PC-3 (cell line): ENCODE results near the gene ADAMTS17. TPM values are rescaled to one million over a fixed set of nuclear protein-coding genes. Genes with fewer than 3 reads are reported as not detected.

Experiments
- ATAC-seq: fragments of 200-7000 bp; cut with Tn5 transposase; 2 replicates; pipeline ENCODE4 v1.9.1; 2020; ENCODE audit warnings: mild to moderate bottlenecking, moderate library complexity
- BruUV-seq: library from RNA; stranded (reverse); fragments of 400-500 nt; replicated peaks from 2 replicates; lab custom pipeline; 2021; lab: Mats Ljungman, UMichigan
- CTCF ChIA-PET: fragments of 300-600 bp; sonication (Branson Sonifier 250); formaldehyde crosslinking; loops from one replicate; lab custom pipeline; 2022; ENCODE audit warnings: antibody characterized with exemption; lab: Charles Lee
- POLR2A ChIA-PET: fragments of 300-600 bp; sonication (Branson Sonifier 250); formaldehyde crosslinking; loops from one replicate; lab custom pipeline; 2022; ENCODE audit warnings: antibody characterized with exemption; ENCODE audit not compliant: unreplicated experiment; lab: Charles Lee
- DNase-seq: peaks from one replicate; pipeline ENCODE4 v3.0.0-alpha.2; 2015
- H2AFZ ChIP-seq: fragments of 300-600 bp; sonication (generic); 2 replicates; pipeline ENCODE4 v1.6.0; 2016; ENCODE audit warnings: antibody characterized with exemption, low read length
- H3F3A ChIP-seq: fragments of 300-600 bp; sonication (generic); one replicate; pipeline ENCODE4 v1.6.0; 2017; ENCODE audit warnings: antibody characterized with exemption, low read length, control low read depth, mild to moderate bottlenecking; ENCODE audit not compliant: unreplicated experiment
- H3K27ac ChIP-seq: fragments of 300-600 bp; sonication (generic); 2 replicates; pipeline ENCODE4 v1.5.1; 2016; ENCODE audit warnings: mild to moderate bottlenecking, low read length
- H3K27me3 ChIP-seq: fragments of 300-600 bp; sonication (generic); 2 replicates; pipeline ENCODE4 v1.6.1; 2016; ENCODE audit warnings: low read length, mixed read lengths
- H3K36me3 ChIP-seq: fragments of 300-600 bp; sonication (generic); 2 replicates; pipeline ENCODE4 v1.6.1; 2016; ENCODE audit warnings: low read depth, mixed run types, low read length, mixed read lengths
- H3K4me1 ChIP-seq: fragments of 300-600 bp; sonication (generic); 2 replicates; pipeline ENCODE4 v1.5.1; 2016; ENCODE audit warnings: low read length; ENCODE audit not compliant: insufficient read depth
- H3K4me2 ChIP-seq: fragments of 300-600 bp; sonication (generic); 2 replicates; pipeline ENCODE4 v1.6.0; 2016; ENCODE audit warnings: low read length
- H3K4me3 ChIP-seq: fragments of 300-600 bp; sonication (generic); 2 replicates; pipeline ENCODE4 v1.5.1; 2016; ENCODE audit warnings: mild to moderate bottlenecking, low read length, mixed read lengths
- H3K79me2 ChIP-seq: fragments of 300-600 bp; sonication (generic); 2 replicates; pipeline ENCODE4 v1.6.1; 2017; ENCODE audit warnings: low read length, mixed read lengths
- H3K9ac ChIP-seq: fragments of 300-600 bp; sonication (generic); 2 replicates; pipeline ENCODE4 v1.6.0; 2016; ENCODE audit warnings: mild to moderate bottlenecking, low read length
- H3K9me2 ChIP-seq: fragments of 300-600 bp; sonication (generic); replicated peaks from 2 replicates; pipeline ENCODE4 v1.6.1; 2016; ENCODE audit warnings: mixed run types, low read length, mixed read lengths
- H3K9me3 ChIP-seq: fragments of 300-600 bp; sonication (generic); 2 replicates; pipeline ENCODE4 v1.6.1; 2016; ENCODE audit warnings: low read length, mixed read lengths
- H4K20me1 ChIP-seq: fragments of 300-600 bp; sonication (generic); 2 replicates; pipeline ENCODE4 v1.6.1; 2016; ENCODE audit warnings: low read length, mixed read lengths
- CTCF ChIP-seq: fragments of 300-600 bp; sonication (generic); conservative IDR thresholded peaks from 2 replicates; pipeline ENCODE4 v1.5.1; 2017; ENCODE audit warnings: antibody characterized with exemption, low read depth, mild to moderate bottlenecking, low read length
- EZH2 ChIP-seq: fragments of 300-600 bp; sonication (generic); IDR thresholded peaks from one replicate; pipeline ENCODE4 v1.6.1; 2017; ENCODE audit warnings: antibody characterized with exemption, mild to moderate bottlenecking, low read length; ENCODE audit not compliant: unreplicated experiment
- EZH2phosphoT487 ChIP-seq: fragments of 300-600 bp; sonication (generic); IDR thresholded peaks from 2 replicates; pipeline ENCODE4 v1.6.1; 2018; ENCODE audit warnings: mild to moderate bottlenecking, antibody characterized with exemption, low read length, borderline replicate concordance
- intact Hi-C: fragments of 100-400 bp; cut with micrococcal nuclease; formaldehyde crosslinking; loops from 2 replicates; pipeline ENCODE4 v1.9.0; 2023
- total RNA-seq: library from RNA; depleted of rRNA; stranded (reverse); fragments of >200 nt; gene quantifications from 2 replicates; pipeline ENCODE4 v1.2.3, GENCODE V29; 2014

ADAMTS17 gene
- total RNA-seq, 1 experiment from 2014 or later: 6.9 TPM

- CTCF ChIA-PET: no interaction called here
These were observed 132.7 kb downstream of the ADAMTS17 start for GRCh38 chr15:100208921-100209603.

GRCh38 chr15:100207053-100207452 lies 134.7 kb downstream of the ADAMTS17 start:
- no peak overlapping the region for H2AFZ ChIP-seq
- H3K4me3 ChIP-seq: no peak overlapping the region
- H3K36me3 ChIP-seq: no peaks in the 10 kb centered on the region
- no peak overlapping the region for H3K27ac ChIP-seq
- ChIA-PET CTCF (no interaction called here), POLR2A (no interaction called here)
- H3K79me2 ChIP-seq: no peaks in the 10 kb centered on the region
- no peak overlapping the region for H3K9ac ChIP-seq
- H3K9me3 ChIP-seq: no peaks in the 10 kb centered on the region
- H3K4me1 ChIP-seq: peaks cover 10% of the 10 kb centered on the region
- H4K20me1 ChIP-seq: no peaks in the 10 kb centered on the region
- H3K9me2 ChIP-seq: no peaks in the 10 kb centered on the region
- no TSS peak for BruUV-seq
- TF ChIP-seq EZH2: no peak
- no peak for TF ChIP-seq EZH2phosphoT487
- no peak for ATAC-seq
- no peaks in the 10 kb centered on the region for H3K27me3 ChIP-seq
- no peaks in the 10 kb centered on the region for H3F3A ChIP-seq
- no peak overlapping the region for H3K4me2 ChIP-seq
- DNase-seq: peak; percentile 22
- intact Hi-C loops: no loop called here

More at GRCh38 chr15:100208921-100209603, 132.7 kb downstream of the ADAMTS17 start:
- Histone ChIP-seq H3K4me3 (no peak overlapping the region), H3K9me3 (no peaks in the 10 kb centered on the region), H3K9ac (no peak overlapping the region), H3K9me2 (no peaks in the 10 kb centered on the region), H3K27ac (no peak overlapping the region), H3K4me2 (no peak overlapping the region), H3K36me3 (no peaks in the 10 kb centered on the region), H3K4me1 (peaks cover 11% of the 10 kb centered on the region), H3F3A (no peaks in the 10 kb centered on the region), H2AFZ (no peak overlapping the region), H4K20me1 (no peaks in the 10 kb centered on the region), H3K27me3 (no peaks in the 10 kb centered on the region), H3K79me2 (no peaks in the 10 kb centered on the region)
- TF ChIP-seq EZH2: no peak
- no peak for TF ChIP-seq CTCF
- TF ChIP-seq EZH2phosphoT487: no peak
- intact Hi-C loops: no loop called here
- no TSS peak for BruUV-seq
- POLR2A ChIA-PET: no interaction called here
- ATAC-seq (no peak), DNase-seq (no peak)

GRCh38 chr15:100206643-100207042 lies 135.1 kb downstream of the ADAMTS17 start:
- Histone ChIP-seq H4K20me1 (no peaks in the 10 kb centered on the region), H3K36me3 (no peaks in the 10 kb centered on the region), H2AFZ (no peak overlapping the region), H3K27me3 (no peaks in the 10 kb centered on the region), H3K4me1 (peaks cover 5% of the 10 kb centered on the region), H3K27ac (no peak overlapping the region), H3F3A (no peaks in the 10 kb centered on the region), H3K4me2 (no peak overlapping the region), H3K9me3 (no peaks in the 10 kb centered on the region), H3K79me2 (no peaks in the 10 kb centered on the region), H3K4me3 (no peak overlapping the region), H3K9me2 (no peaks in the 10 kb centered on the region), H3K9ac (no peak overlapping the region)
- ChIA-PET CTCF (no interaction called here), POLR2A (no interaction called here)
- ATAC-seq: no peak
- DNase-seq: no peak
- intact Hi-C loops: no loop called here
- TF ChIP-seq EZH2phosphoT487 (no peak), CTCF (no peak), EZH2 (no peak)
- no TSS peak for BruUV-seq
